PFSK-1 (cell line): ENCODE measurements around the gene CALHM1.

ENCODE experiments used
- POLR2AphosphoS5 ChIP-seq: IDR thresholded peaks from 2 replicates; pipeline ENCODE4 v1.6.1; 2012; ENCODE audit warnings: low read depth, mild to moderate bottlenecking, control low read depth, low read length, moderate library complexity
- SIN3A ChIP-seq: IDR thresholded peaks from 2 replicates; pipeline ENCODE4 v1.6.1; 2012; ENCODE audit warnings: mild to moderate bottlenecking, low read length, moderate library complexity, borderline replicate concordance; ENCODE audit not compliant: insufficient read depth
- TF ChIP-seq, protein P1 (sequence below), 2 experiments: IDR thresholded peaks; 2 replicates each; pipeline versions ENCODE4 v1.6.1 to v1.8.0; 2011 to 2012; ENCODE audit warnings: low read depth in 2 of 2, low read length in 2 of 2, control low read depth in 1 of 2, inconsistent platforms in 1 of 2, mild to moderate bottlenecking in 1 of 2, moderate library complexity in 1 of 2; ENCODE audit not compliant: insufficient read depth in 1 of 2

DNA sequence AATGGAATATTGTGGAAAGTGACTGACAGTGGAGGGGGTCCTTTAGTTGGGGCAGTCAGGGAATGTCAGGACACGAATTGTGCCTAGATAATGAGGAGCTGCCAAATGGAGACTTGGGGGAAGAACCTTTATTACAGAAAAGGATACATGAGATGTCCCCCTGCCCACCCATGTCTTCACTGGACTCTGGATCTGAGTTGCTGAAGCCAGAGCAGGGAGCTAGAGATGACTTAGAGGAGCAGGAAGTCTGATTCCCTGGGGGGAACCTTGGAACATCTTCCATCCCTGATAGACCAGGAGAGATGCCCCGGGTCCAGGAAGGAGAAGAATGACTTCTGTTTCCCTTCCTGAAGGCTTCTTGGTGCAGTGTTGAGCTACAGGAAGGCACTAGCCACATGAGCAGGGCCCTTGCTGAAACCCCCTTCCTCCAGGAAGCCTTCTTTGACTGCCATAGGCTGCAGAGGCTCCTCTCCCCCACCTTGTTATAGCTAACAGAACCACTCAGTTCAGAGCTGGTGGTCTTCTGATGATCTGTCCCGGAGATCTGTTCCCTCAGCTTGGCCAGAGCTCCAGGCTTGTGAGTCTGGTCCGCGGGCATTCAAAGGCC lies 34.1 kb upstream of the CALHM1 start:
- TF ChIP-seq, protein P1, sequence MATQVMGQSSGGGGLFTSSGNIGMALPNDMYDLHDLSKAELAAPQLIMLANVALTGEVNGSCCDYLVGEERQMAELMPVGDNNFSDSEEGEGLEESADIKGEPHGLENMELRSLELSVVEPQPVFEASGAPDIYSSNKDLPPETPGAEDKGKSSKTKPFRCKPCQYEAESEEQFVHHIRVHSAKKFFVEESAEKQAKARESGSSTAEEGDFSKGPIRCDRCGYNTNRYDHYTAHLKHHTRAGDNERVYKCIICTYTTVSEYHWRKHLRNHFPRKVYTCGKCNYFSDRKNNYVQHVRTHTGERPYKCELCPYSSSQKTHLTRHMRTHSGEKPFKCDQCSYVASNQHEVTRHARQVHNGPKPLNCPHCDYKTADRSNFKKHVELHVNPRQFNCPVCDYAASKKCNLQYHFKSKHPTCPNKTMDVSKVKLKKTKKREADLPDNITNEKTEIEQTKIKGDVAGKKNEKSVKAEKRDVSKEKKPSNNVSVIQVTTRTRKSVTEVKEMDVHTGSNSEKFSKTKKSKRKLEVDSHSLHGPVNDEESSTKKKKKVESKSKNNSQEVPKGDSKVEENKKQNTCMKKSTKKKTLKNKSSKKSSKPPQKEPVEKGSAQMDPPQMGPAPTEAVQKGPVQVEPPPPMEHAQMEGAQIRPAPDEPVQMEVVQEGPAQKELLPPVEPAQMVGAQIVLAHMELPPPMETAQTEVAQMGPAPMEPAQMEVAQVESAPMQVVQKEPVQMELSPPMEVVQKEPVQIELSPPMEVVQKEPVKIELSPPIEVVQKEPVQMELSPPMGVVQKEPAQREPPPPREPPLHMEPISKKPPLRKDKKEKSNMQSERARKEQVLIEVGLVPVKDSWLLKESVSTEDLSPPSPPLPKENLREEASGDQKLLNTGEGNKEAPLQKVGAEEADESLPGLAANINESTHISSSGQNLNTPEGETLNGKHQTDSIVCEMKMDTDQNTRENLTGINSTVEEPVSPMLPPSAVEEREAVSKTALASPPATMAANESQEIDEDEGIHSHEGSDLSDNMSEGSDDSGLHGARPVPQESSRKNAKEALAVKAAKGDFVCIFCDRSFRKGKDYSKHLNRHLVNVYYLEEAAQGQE (IDR thresholded peaks at IDR 0.05; ENCODE audit: insufficient read depth in 1 of 2, low read depth in 2 of 2, low read length in 2 of 2): no peak
- TF ChIP-seq POLR2AphosphoS5 (no peak), SIN3A (no peak)
